ENCODE results near the gene CCDC198.

CCDC198 gene

GRCh38 chr14:57493467-57494181 is at the start of gene CCDC198:
Gene CCDC198, minus strand, starts transcription at chr14:57493857. Its CDS starts 142 bp downstream, at chr14:57493715.
- H3K27me3 Mint-ChIP-seq (ENCODE audit: low read depth, poor library complexity) = peaks cover 5% of the 10 kb centered on the region

GRCh38 chr14:57533214-57533613 is 39.6 kb upstream of the CCDC198 start:
- no peaks in the 10 kb centered on the region for H3K36me3 Mint-ChIP-seq (ENCODE audit: low read depth)
- peak; percentile 29 for TF ChIP-seq CTCF (IDR thresholded peaks at IDR 0.05)
- no peaks in the 10 kb centered on the region for H3K9me3 Mint-ChIP-seq
- H3K27ac Mint-ChIP-seq = no peak overlapping the region
- DNase-seq = no peak
- no peaks in the 10 kb centered on the region for H3K4me1 Mint-ChIP-seq
- H3K4me3 Mint-ChIP-seq = no peak overlapping the region
- peaks cover 4% of the 10 kb centered on the region for H3K27me3 Mint-ChIP-seq (ENCODE audit: low read depth, poor library complexity)

More at GRCh38 chr14:57493467-57494181, at the start of gene CCDC198:
- Mint-ChIP-seq H3K27ac (no peak within 1 kb of the TSS), H3K9me3 (no peaks in the 10 kb centered on the region), H3K36me3 (ENCODE audit: low read depth) (no peaks in the 10 kb centered on the region), H3K4me3 (no peak within 1 kb of the TSS), H3K4me1 (peaks cover 8% of the 10 kb centered on the region)
- DNase-seq = no peak
- TF ChIP-seq CTCF (IDR thresholded peaks at IDR 0.05) = no peak

DNA sequence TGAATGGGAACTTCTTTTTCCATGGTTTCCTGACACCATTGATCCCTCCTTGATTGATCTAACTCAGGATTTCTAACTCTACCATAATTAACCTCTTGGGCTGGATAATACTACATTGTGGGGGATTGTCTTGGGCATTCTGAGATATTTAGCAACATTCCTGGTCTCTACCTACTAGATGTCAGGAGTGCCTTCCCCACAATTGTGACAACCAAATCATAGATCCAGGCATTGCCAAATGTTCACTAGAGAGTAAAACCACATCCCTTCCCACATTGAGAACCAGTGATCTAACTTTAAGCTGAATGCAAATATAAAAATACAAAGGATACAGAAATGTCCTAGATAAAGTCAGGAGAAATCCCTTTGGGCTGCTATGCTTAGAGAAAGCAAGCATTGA is 36.9 kb upstream of the CCDC198 start:
- H3K36me3 Mint-ChIP-seq (ENCODE audit: low read depth) = no peaks in the 10 kb centered on the region
- peaks cover 7% of the 10 kb centered on the region for H3K9me3 Mint-ChIP-seq
- TF ChIP-seq CTCF (IDR thresholded peaks at IDR 0.05) = no peak
- peaks cover 4% of the 10 kb centered on the region for H3K27me3 Mint-ChIP-seq (ENCODE audit: low read depth, poor library complexity)
- no peak overlapping the region for H3K27ac Mint-ChIP-seq
- H3K4me3 Mint-ChIP-seq = no peak overlapping the region
- no peak for DNase-seq
- H3K4me1 Mint-ChIP-seq = no peaks in the 10 kb centered on the region

DNA sequence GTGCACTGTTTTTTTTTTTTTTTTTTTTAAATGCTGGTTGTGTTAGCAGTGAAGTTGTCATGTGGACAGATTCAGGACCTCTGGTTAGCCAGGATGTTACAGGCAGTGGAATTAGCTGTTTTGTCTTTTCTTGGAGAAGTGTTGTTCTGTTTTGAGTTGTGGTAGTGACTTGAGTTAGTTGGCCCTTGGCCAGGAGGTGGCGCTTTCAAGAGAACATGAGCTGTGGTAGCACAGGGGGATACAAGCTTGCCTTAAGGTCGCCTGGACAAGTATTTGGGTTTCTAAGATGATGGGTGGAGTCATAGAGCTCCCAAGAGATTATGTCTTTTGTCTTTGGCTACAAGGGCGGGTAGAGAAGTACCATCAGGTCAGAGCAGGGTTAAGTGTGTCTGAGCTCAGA is 33.3 kb upstream of the CCDC198 start:
- peaks cover 4% of the 10 kb centered on the region for H3K27me3 Mint-ChIP-seq (ENCODE audit: low read depth, poor library complexity)
- no peak for TF ChIP-seq CTCF (IDR thresholded peaks at IDR 0.05)
- no peak overlapping the region for H3K4me3 Mint-ChIP-seq
- peaks cover 29% of the 10 kb centered on the region for H3K9me3 Mint-ChIP-seq
- no peak overlapping the region for H3K27ac Mint-ChIP-seq
- DNase-seq = no peak
- H3K36me3 Mint-ChIP-seq (ENCODE audit: low read depth) = peaks cover 4% of the 10 kb centered on the region
- H3K4me1 Mint-ChIP-seq = no peaks in the 10 kb centered on the region

- TF ChIP-seq CTCF (IDR thresholded peaks at IDR 0.05) = no peak
- peaks cover 58% of the 10 kb centered on the region for H3K9me3 Mint-ChIP-seq
- no peaks in the 10 kb centered on the region for H3K4me1 Mint-ChIP-seq
- H3K27ac Mint-ChIP-seq = no peak overlapping the region
- peaks cover 4% of the 10 kb centered on the region for H3K36me3 Mint-ChIP-seq (ENCODE audit: low read depth)
- H3K27me3 Mint-ChIP-seq (ENCODE audit: low read depth, poor library complexity) = peaks cover 7% of the 10 kb centered on the region
- no peak for DNase-seq
- no peak overlapping the region for H3K4me3 Mint-ChIP-seq
Observed at GRCh38 chr14:57519043-57519442, 25.4 kb upstream of the CCDC198 start.

GRCh38 chr14:57512220-57512619 is 18.6 kb upstream of the CCDC198 start:
- Mint-ChIP-seq H3K4me3 (no peak overlapping the region), H3K36me3 (ENCODE audit: low read depth) (no peaks in the 10 kb centered on the region), H3K9me3 (peaks cover 6% of the 10 kb centered on the region), H3K4me1 (no peaks in the 10 kb centered on the region), H3K27me3 (ENCODE audit: low read depth, poor library complexity) (peaks cover 7% of the 10 kb centered on the region), H3K27ac (peak overlapping the region; percentile 6)
- no peak for TF ChIP-seq CTCF (IDR thresholded peaks at IDR 0.05)
- DNase-seq = no peak
